K562 (cell line): ENCODE data around the gene DGKZ. TPM values are rescaled to one million over a fixed set of nuclear protein-coding genes. Genes with fewer than 3 reads are reported as not detected.

Source experiments
- ATAC-seq: fragments of 200-7000 bp; cut with Tn5 transposase; 3 replicates; pipeline ENCODE4 v1.9.1; 2020; ENCODE audit warnings: moderate library complexity
- BruUV-seq: library from RNA; stranded (reverse); fragments of 400-500 nt; replicated peaks from 2 replicates; lab custom pipeline; 2021; lab: Mats Ljungman, UMichigan
- CTCF ChIA-PET: fragments of 300-600 bp; formaldehyde crosslinking; extraction: SDS; loops from one replicate; lab custom pipeline; 2021; ENCODE audit warnings: low intra/inter-chr PET ratio; lab: Yijun Ruan, JAX
- POLR2A ChIA-PET: fragments of 300-600, 350-650 bp; sonication (Branson Sonifier 250); formaldehyde crosslinking; extraction: SDS; loops from one replicate; lab custom pipeline; 2021; ENCODE audit warnings: antibody characterized with exemption, inconsistent platforms; lab: Yijun Ruan, JAX
- DNase-seq, 4 experiments: peaks; one replicate each; pipeline versions ENCODE4 v3.0.0 to v3.0.0-alpha.2; 2011 to 2018; ENCODE audit warnings: low spot score in 3 of 4, mixed read lengths in 3 of 4; ENCODE audit errors: extremely low read depth in 1 of 4
- FAIRE-seq: peaks from 2 replicates; lab custom pipeline; 2011; peaks lifted over from hg19 to GRCh38; lab: Jason Lieb, UNC
- H2AFZ ChIP-seq: 2 replicates; pipeline ENCODE4 v1.6.0; 2011; ENCODE audit warnings: low read depth, low read length, control low read depth, inconsistent platforms
- H3K27ac ChIP-seq: fragments of 200-600 bp; 3 replicates; pipeline ENCODE4 v1.8.0; 2011; ENCODE audit warnings: low read depth, mild to moderate bottlenecking, control low read depth, inconsistent platforms, low read length, moderate library complexity, mixed read lengths; ENCODE audit errors: extremely low read depth
- H3K27me3 ChIP-seq, 2 experiments: fragments of 300-600 bp in 1 of 2; 2 replicates in 1 of 2; 3 replicates in 1 of 2; pipeline versions ENCODE4 v1.6.0 to v1.8.0; 2011; ENCODE audit warnings: inconsistent platforms in 2 of 2, low read length in 2 of 2, mild to moderate bottlenecking in 1 of 2, mixed read lengths in 1 of 2, moderate library complexity in 1 of 2; ENCODE audit not compliant: control insufficient read depth in 2 of 2, insufficient read depth in 2 of 2
- H3K36me3 ChIP-seq: fragments of 300-600 bp; 3 replicates; pipeline ENCODE4 v1.8.0; 2011; ENCODE audit warnings: mild to moderate bottlenecking, low read length, inconsistent platforms; ENCODE audit not compliant: control insufficient read depth, insufficient read depth
- H3K4me1 ChIP-seq, 2 experiments: fragments of 200-600 bp in 1 of 2; replicated peaks in 1 of 2; 2 replicates in 1 of 2; 3 replicates in 1 of 2; pipeline versions ENCODE4 v1.5.1 to v1.8.0; 2011; ENCODE audit warnings: inconsistent platforms in 2 of 2, low read length in 2 of 2, mild to moderate bottlenecking in 1 of 2, mixed read lengths in 1 of 2, moderate library complexity in 1 of 2; ENCODE audit not compliant: control insufficient read depth in 2 of 2, insufficient read depth in 2 of 2
- H3K4me2 ChIP-seq: 2 replicates; pipeline ENCODE4 v1.6.1; 2011; ENCODE audit warnings: low read length, control low read depth, inconsistent platforms, mixed read lengths; ENCODE audit not compliant: insufficient read depth
- H3K4me3 ChIP-seq: fragments of 200-600 bp; sonication (generic), shearing (Covaris generic); 2 replicates; pipeline ENCODE4 v1.5.1; 2016; ENCODE audit warnings: control low read depth, inconsistent platforms
- H3K79me2 ChIP-seq: fragments of 200-600 bp; 3 replicates; pipeline ENCODE4 v1.8.0; 2011; ENCODE audit warnings: low read length, inconsistent platforms; ENCODE audit not compliant: control insufficient read depth, insufficient read depth
- H3K9ac ChIP-seq, 2 experiments: 2 replicates each; pipeline versions ENCODE4 v1.6.0 to v1.6.1; 2011; ENCODE audit warnings: low read depth in 2 of 2, low read length in 2 of 2, control low read depth in 1 of 2, inconsistent platforms in 1 of 2, mild to moderate bottlenecking in 1 of 2, mixed read lengths in 1 of 2; ENCODE audit not compliant: insufficient read depth in 1 of 2
- H3K9me1 ChIP-seq: one replicate; pipeline ENCODE4 v1.6.0; 2011; ENCODE audit warnings: inconsistent platforms, mild to moderate bottlenecking, low read length, moderate library complexity; ENCODE audit not compliant: control insufficient read depth, insufficient read depth
- H3K9me3 ChIP-seq: replicated peaks from 2 replicates; pipeline ENCODE4 v1.5.1; 2011; ENCODE audit warnings: low read depth, low read length, inconsistent platforms; ENCODE audit not compliant: control insufficient read depth, insufficient read depth
- H4K20me1 ChIP-seq: replicated peaks from 2 replicates; pipeline ENCODE4 v1.6.1; 2011; ENCODE audit warnings: low read length, inconsistent platforms, mixed read lengths; ENCODE audit not compliant: control insufficient read depth, insufficient read depth
- ATF1 ChIP-seq, 2 experiments: fragments of 450-650 bp in 1 of 2; IDR thresholded peaks; 2 replicates each; pipeline ENCODE4 v1.6.1; 2016; ENCODE audit warnings: missing compliant biosample characterization in 1 of 2, missing genetic modification characterization in 1 of 2
- FOXO4 ChIP-seq: fragments of 450-650 bp; formaldehyde crosslinking; IDR thresholded peaks from 2 replicates; pipeline ENCODE4 v1.4.0; 2020; ENCODE audit warnings: mild to moderate bottlenecking, moderate library complexity
- RBM22 ChIP-seq: fragments of 200-400 bp; formaldehyde crosslinking; IDR thresholded peaks from 2 replicates; pipeline ENCODE4 v1.6.1; 2018; ENCODE audit warnings: low read length, low read depth; ENCODE audit not compliant: poor library complexity, severe bottlenecking
- SMC3 ChIP-seq: conservative IDR thresholded peaks from 2 replicates; pipeline ENCODE4 v1.6.1; 2011; ENCODE audit warnings: low read depth, low read length, improper control_type of control experiment; ENCODE audit not compliant: insufficient read depth
- SNIP1 ChIP-seq: fragments of 450-650 bp; IDR thresholded peaks from 2 replicates; pipeline ENCODE4 v1.7.1; 2017; ENCODE audit warnings: low read depth, mild to moderate bottlenecking
- VEZF1 ChIP-seq: fragments of 200-800 bp; sonication (Bioruptor generic); IDR thresholded peaks from 2 replicates; pipeline ENCODE4 v1.6.1; 2017; ENCODE audit warnings: missing genetic modification characterization, missing compliant biosample characterization
- ZNF407 ChIP-seq: fragments of 450-650 bp; IDR thresholded peaks from 2 replicates; pipeline ENCODE4 v1.6.1; 2016; ENCODE audit warnings: low read depth
- WGBS: fragments of 100-300 bp; shearing (Covaris generic); methylation state at CpG from one replicate; pipeline ENCODE4 v1.1.6; 2016; ENCODE audit warnings: low coverage, mixed read lengths; ENCODE audit not compliant: insufficient coverage; ENCODE audit errors: missing lambda C conversion rate; 5-methylcytosine and 5-hydroxymethylcytosine counted together
- in situ Hi-C: fragments of 300-500 bp; cut with MboI; formaldehyde crosslinking; loops from 4 replicates; pipeline ENCODE4 v1.15.0; 2018; ENCODE audit warnings: inconsistent platforms, mixed read lengths
- intact Hi-C: fragments of 100-400 bp; cut with micrococcal nuclease; formaldehyde crosslinking; loops from 2 replicates; pipeline ENCODE4 v1.14.2; 2022
- polyA plus RNA-seq, 8 experiments: library from polyadenylated mRNA; depleted of rRNA in 4 of 8; stranded (reverse) in 5 of 8; unstranded in 3 of 8; fragments of >200 nt; fragmentation: Nextera tagmentation in 2 of 8; fragmentation: Illumina TruSeq in 1 of 8; extraction: Ambion mirVana in 2 of 8; extraction: Trizol in 1 of 8; gene quantifications; 2 replicates each; pipeline versions ENCODE4 v1.2.1 to v1.2.3, GENCODE V29; 2011 to 2014; ENCODE audit warnings: inconsistent platforms in 1 of 8, missing spikeins in 1 of 8
- total RNA-seq, 7 experiments: library from RNA; depleted of rRNA in 6 of 7; stranded (reverse); fragments of >200 nt in 6 of 7; fragmentation: Illumina TruSeq in 2 of 7; extraction: Trizol in 2 of 7; gene quantifications; 2 replicates each; pipeline versions ENCODE4 v1.2.1 to v1.2.3, GENCODE V29; 2011 to 2021; ENCODE audit warnings: low replicate concordance in 1 of 7

DGKZ gene
- total and polyA plus RNA-seq, 9 of the 15 experiments (the other 6 are each of a cell fraction or from before 2014, with no cell fraction given) = 0.51 to 100 (median 44.2) TPM

GRCh38 chr11:46309814-46310259 is 37.4 kb upstream of the DGKZ start (continued):
- no peak for TF ChIP-seq FOXO4 (CRISPR knock-in tag)
- no peak for TF ChIP-seq SNIP1

GRCh38 chr11:46315033-46315738 is 32.1 kb upstream of the DGKZ start:
- Histone ChIP-seq H3K4me3 (no peak overlapping the region), H3K4me1 (peaks cover 20 to 59% of the 10 kb centered on the region in 2 experiments), H3K9ac (peak overlapping the region in 1 of 2 experiments; percentile 55; a peak in 1 of 4 replicates), H4K20me1 (no peaks in the 10 kb centered on the region), H3K79me2 (no peaks in the 10 kb centered on the region), H3K27me3 (no peaks in the 10 kb centered on the region), H2AFZ (peak overlapping the region; percentile 71; the same call in 1 of the 2 replicates), H3K4me2 (no peak overlapping the region), H3K9me3 (no peaks in the 10 kb centered on the region), H3K36me3 (peaks cover 52% of the 10 kb centered on the region; the same call in 2 of the 3 replicates), H3K27ac (no peak overlapping the region), H3K9me1 (no peaks in the 10 kb centered on the region)
- DNase-seq = peak; percentile 86 to 95 (median 92)
- 45% methylated on average over 16 of the region's 16 CpGs for whole genome bisulfite sequencing
- peak; percentile 93 for FAIRE-seq
- CTCF ChIA-PET = interaction anchor here (0.7 to 1.8 kb wide), 6 partner anchors 68 to 443 kb away, joined by 3 to 9 read pairs (median 4); no protein-coding TSS in a partner anchor
- BruUV-seq = no TSS peak
- POLR2A ChIA-PET = interaction anchor here (1.0 to 1.2 kb wide), 2 partner anchors 72 to 276 kb away, joined by 3 to 4 read pairs; no protein-coding TSS in a partner anchor
- intact Hi-C loops = loop anchor here (1.0 to 5.0 kb wide), 3 partner anchors 52 to 76 kb away; no protein-coding TSS in a partner anchor
- ATAC-seq = peak; percentile 87
- in situ Hi-C loops = loop anchor here (10.0 kb wide), 1 partner anchor 70 kb away; no protein-coding TSS in a partner anchor
- no peak for TF ChIP-seq RBM22
- peak; percentile 63 for TF ChIP-seq VEZF1 (CRISPR knock-in tag)
- TF ChIP-seq ATF1 (CRISPR knock-in tag; IDR thresholded peaks at IDR 0.05) = no peak
- TF ChIP-seq ATF1 (tag; IDR thresholded peaks at IDR 0.05) = 0 out of 2 replicates have a peak, but pooled peaks have one; percentile 10
- peak; percentile 70 for TF ChIP-seq SMC3
- no peak for TF ChIP-seq ZNF407
